ENCODE results near the gene APBB3.

APBB3 gene

DNA sequence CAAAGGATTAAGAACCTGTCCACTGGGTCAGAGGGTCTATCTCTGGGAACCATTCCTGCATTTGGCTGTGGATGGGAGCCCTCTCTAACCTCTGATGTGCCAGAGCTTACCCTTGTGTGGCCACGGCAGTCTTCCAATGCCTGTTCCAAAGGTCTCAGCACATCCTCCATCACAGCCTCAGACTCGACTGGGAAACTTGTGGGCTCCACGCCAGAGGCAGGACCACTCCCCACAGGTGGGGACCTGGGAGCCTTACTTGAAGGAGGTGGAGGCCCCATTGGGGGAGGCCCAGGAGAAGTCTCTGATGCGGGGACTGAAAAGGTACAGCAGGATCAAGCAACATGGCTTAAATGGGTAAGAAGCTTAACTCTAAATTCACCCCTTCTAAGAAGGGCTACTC is 12.5 kb downstream of the APBB3 start:
- DNase-seq, result no peak

DNA sequence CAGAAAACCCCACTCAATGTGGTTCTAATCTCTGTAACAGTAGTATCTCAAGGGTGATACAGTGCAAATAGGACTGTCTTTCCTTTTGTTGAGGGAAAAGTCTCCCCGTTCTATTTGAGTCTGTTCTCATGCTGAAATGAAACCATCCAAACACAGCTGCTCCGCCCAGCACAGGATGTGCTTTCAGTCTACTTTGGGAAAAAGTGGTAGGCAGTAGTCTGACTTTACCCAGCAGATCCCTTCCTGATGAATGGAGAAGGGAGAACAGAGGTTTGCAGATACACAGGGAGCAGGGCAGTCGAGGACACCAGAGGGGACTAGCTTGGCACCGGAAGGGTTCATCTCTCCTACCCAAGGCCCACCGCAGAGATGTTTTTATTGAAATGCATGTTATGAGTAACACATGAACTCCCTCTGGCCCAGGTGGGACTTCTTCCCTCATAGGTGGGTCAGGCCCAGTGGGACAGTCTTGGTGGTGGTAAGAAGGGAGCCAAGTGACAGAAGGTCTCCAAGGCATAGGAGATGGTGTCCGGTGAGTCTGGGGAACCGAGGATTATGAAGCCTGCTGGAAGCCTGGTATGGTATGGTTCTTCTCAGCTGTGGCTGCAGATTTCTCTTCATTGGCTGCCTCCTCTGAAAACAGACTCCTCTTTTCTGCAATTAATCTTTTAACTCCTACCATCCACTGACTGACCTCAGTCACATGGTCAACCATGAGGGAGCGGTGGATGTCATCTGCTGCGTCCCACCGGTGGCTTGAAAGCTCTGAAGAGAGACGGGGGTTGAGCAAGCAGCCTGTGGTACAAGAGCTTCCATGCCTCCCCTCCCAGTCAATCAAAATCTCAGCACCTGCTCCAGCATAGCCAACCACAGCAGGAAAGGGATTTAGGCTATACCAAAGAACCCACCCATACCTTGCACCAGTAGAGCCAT is 14.0 kb downstream of the APBB3 start:
- DNase-seq, result no peak

DNA sequence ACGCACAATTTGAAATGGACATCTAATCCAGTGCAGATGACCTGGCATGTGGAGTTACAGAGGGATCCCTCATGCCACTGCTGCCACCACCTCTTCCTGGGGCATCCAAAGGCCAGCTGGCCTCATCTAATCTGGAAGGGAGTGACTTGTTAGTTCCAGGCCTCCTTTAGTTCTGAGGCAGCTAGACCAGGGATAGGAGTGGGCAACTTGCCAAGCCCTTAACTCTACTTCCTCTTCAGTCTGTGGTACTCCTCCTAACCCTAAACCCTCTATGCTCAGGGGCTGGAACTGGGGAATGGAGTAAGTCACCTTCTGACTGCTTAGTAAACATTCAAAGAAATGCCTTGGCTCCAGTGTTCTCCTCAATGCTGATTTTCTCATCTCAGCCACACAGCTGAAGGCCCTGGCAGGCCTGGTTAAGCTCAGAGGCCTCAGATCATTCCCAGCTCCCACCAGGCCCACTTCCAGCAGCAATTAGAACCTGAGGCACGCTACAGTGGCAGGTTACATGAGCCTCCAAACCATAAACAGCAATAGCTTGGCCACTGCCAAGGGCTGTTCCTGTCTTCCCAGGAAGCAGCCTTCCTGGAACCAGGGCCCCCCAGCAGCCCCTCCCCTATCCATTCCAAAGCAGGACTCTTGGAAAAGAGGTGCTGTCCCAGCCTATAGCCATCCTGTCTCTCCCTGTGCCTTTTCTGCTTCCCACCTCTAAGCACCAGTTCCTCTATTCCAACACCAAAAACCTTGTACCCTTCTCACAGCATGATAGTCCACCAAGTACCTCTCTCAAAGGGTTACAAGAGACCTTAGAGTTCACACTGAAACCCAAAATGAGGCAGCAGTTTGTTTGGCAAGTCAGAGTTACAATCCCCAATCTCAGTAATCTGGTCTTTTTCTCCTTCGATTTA is 14.9 kb downstream of the APBB3 start:
- no peak for DNase-seq

DNA sequence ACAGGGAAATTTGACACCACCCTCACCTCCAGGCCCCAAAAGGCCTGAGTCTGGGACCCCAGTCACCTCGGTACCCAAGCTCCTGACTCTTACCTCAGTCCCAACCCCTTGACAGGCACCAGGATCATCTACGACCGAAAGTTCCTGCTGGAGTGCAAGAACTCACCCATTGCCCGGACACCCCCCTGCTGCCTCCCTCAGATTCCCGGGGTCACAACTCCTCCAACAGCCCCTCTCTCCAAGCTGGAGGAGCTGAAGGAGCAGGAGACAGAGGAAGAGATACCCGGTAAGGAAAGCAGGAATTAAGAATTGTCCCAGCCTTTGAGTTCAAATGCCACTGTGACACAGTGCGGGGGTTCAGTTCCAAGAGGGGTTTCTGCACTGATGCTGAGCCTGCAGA is 15.6 kb downstream of the APBB3 start:
- DNase-seq, result no peak

DNA sequence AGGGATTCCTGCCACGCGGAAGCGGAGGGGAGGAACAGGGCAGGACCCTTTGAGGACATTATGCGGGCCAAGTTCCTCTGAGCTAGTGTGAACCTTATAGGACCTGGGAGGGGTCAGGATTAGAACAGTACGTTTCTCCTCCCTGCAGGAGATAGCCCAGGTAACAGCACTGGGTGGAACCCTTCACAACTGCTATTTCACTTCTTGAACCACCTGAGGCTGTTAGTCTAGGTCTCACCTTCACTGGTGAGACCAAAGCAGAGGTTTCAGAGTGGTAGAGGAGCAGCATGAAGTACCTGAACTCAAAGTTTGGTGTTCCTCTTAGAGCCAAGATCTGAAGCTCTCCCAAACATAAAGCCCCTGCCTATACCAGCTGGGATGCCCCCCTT is 16.1 kb downstream of the APBB3 start:
- no peak for DNase-seq

DNA sequence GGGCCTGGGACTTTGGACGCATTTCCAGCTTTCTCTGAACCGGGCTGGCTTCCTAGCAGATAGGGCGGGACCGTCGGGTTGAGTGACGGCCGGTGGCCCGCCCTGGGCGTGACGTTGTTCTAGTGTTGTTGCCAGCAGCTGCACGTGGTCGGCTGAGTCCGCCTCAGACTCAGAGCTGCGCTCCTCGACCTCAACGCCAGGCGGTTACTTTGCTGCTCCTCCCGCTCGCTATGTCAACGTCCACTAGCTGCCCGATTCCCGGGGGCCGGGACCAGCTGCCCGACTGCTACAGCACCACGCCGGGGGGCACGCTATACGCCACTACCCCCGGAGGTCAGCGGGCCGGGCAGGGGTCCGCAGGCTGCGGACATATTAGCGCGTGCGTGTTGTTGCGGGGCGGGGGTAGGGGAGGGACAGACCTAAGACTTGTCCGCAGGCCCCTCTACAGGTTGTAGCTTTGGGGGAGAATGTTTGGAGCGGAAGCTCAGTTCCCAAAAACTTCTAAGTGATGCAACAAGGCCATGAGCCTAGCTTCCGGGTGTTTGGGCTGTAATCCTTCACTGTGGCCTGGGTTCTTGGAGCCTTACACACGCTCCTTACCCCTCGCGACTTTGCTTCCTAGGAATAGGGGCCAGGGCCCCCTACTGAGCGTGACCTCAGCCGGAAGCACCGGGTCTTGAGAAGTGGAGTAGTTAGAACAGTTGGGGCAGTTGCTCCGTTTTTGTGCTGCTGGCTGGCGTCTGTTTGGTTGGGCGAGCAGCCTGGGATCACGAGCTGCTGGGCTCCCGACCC is 16.7 kb downstream of the APBB3 start, which contains the start of gene EIF4EBP3:
Gene EIF4EBP3, plus strand, starts transcription at position 155 of the 792 bp plus-strand sequence. Its CDS starts 76 bp downstream, at position 231.
- no peak for DNase-seq

DNA sequence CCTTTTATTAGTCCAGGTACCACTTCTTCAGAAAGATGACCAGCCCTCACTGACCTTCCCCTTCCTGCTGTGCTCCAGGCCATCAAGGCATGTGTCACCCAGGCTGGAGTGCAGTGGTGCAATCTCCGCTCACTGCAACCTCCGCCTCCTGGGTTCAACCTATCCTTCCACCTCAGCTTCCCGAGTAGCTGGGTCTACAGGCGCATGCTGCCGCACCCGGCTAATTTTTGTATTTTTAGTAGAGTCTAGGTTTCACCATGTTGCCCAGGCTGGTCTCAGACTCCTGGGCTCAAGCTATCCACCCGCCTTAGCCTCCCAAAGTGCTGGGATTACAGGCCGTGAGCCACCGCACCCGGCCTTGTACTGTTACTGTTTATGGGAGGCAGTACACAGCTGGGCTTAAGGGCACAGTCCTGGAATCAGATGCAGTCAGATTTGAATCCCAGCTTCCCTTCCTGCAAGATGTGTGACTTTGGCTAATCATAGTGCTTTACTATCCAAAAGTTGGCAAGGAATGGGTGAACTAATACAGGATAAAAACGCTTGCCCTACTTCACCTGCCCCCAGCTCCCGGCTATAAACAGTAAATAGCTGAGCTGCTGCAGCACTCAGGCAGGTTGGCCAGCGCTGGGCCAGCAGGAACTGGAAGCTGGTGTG is 17.4 kb downstream of the APBB3 start:
- no peak for DNase-seq

DNA sequence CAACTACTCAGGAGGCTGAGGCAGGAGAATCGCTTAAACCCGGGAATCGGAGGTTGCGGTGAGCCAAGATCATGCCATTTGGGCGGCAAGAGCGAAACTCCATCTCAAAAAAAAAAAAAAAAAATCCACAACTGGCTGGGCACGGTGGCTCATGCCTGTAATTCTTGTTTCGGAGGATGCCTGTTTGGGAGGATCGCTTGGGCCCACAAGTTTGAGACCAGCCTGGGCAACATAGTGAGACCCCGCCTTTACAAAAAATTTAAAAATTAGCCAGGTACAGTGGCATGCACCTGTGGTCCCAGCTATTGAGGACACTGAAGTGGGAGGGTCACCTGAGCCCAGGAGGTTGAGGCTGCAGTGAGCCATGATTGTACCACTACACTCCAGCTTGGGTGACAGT is 18.8 kb downstream of the APBB3 start:
- DNase-seq, result no peak

DNA sequence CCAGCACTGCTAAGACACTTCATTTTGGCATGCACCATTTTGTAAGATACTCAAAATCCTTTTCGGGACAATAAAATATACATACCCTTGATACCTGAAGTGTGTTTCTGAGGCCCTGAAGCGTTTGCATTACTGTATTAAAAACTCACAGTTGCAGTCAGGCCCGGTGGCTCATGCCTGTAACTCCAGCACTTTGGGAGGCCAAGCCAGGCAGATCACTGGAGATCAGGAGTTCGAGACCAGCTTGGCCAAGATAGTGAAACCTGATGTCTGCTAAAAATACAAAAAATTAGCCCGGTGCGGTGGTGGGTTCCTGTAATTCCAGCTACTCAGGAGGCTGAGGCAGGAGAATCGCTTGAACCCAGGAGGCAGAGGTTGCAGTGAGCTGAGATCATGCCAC is 19.4 kb downstream of the APBB3 start:
- no peak for DNase-seq

DNA sequence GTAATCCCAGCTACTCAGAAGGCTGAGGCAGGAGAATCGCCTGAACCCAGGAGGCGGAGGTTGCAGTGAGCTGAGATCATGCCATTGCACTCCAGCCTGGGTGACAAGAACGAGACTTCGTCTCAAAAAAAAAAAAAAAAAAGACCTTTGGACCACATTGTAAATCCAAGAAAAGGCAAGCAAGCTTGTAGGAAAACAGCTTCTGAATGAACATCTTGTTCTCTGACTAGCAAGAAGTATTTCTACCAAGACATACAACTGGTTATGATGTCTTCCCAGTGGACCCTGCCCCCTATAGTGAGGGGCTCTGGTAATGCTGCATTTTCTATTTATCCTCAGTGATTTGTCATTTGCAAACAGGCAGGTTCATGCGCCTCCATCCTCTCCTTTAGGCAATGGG is 21.4 kb downstream of the APBB3 start:
- DNase-seq, result no peak

DNA sequence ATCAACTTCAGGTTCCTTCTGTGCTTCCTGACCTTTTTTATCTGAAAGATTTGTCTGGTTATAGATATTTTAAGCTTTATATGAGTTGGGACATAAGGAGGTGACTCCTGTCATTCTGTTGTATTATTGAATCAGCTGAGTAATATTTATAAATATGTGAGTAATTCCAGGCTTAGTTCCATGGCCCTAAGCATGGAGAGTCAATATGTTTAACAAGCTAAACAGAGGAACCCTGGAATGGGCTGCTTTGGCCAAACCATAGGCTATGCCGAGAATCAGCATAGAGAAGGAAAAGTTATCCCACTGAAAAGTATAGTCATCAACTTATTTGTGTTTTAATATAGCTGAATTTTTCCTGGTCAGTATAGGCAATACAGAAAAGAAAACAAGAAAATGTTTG is 24.2 kb downstream of the APBB3 start:
- no peak for DNase-seq

DNA sequence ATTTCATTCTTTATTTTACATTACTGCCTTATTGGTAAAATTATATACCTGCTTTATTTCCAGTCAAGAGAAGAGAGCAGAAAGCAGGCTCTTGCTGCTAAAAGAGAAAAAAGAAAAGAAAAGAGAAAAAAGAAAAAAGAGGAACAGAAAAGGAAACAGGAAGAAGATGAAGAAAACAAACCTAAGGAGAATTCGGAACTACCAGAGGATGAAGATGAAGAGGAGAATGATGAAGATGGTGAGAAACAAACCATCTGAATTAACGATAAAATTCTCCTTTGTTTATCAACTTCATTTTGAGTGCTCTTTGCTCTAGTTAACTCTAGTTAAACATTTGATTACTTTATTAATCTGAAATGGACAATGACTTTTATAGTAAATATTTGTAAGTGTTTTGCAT is 40.4 kb downstream of the APBB3 start:
- no peak for DNase-seq

DNA sequence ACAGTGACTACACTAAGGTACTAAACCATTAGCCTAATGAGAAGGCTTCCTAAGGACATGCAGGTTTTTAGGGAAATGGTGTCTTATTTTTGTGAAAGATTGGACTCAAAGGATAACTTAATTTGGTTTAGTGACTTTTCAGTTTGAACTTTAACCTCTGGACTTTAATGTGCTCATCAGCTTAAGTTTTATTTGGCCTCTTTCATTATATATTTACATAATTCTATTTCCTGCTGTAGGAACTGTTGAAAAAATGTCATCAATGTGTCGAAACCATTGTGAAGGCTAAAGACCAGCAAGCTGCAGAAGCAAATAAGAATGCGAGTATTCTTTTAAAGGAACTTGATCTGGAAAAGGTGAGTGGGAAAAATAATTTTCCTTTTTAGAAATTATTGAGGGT is 51.3 kb downstream of the APBB3 start:
- DNase-seq, result no peak

DNA sequence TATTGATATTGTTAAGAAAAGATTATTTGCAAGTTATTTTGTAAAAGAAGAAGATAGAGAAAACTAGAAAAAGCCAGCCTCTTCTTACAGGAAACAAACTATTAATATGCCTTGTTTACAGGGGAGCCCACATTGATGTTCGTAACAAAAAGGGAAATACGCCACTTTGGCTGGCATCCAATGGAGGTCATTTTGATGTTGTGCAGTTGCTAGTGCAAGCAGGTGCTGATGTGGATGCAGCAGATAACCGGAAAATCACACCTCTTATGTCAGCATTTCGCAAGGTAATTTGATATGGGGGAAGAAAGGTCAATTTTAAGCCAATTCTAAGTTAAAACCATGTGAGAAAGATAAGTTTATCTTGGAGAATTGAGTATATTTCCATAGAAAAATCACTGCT is 54.5 kb downstream of the APBB3 start:
- no peak for DNase-seq
